ENCODE measurements around the gene AGRP. TPM values are rescaled to one million over a fixed set of nuclear protein-coding genes. Genes with fewer than 3 reads are reported as not detected.

Gene AGRP, protein sequence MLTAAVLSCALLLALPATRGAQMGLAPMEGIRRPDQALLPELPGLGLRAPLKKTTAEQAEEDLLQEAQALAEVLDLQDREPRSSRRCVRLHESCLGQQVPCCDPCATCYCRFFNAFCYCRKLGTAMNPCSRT
- not detected for total RNA-seq

DNA sequence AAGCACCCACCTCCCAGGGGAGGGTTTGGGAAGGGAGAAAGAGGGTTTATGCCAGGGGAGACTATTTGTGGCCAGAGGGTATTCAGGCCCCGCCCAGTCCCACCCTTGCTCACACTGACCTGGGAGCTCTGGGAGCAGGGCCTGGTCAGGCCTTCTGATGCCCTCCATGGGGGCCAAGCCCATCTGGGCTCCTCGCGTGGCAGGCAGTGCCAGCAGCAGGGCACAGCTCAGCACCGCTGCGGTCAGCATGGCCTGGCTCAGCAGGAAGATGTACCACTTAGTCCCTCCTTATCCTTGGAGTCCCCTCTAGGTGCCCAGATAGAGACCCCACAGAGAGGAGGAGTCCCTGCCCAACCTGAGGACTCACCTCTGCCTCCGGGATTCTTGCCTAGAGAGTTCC, at the start of gene AGRP:
Gene AGRP (minus strand): TSS at position 398 of the 400 bp plus-strand sequence. CDS start 149 bp downstream, at position 249.
- CTCF ChIA-PET = interaction anchor here (4.4 to 7.3 kb wide), 2 partner anchors 32 to 38 kb away, joined by 72 to 74 read pairs; no protein-coding TSS in a partner anchor
- POLR2A ChIA-PET = interaction anchor here (0.6 kb wide), 1 partner anchor 313 kb away, joined by 3 read pairs; the partner anchor contains the start of gene NOL3
- Mint-ChIP-seq H3K27ac (peak within 1 kb of the TSS; percentile 96), H3K36me3 (ENCODE audit: low read depth) (peaks cover 16% of the 10 kb centered on the region), H3K9me3 (no peaks in the 10 kb centered on the region), H3K27me3 (no peaks in the 10 kb centered on the region), H3K4me1 (peaks cover 35% of the 10 kb centered on the region), H3K4me3 (peak within 1 kb of the TSS; percentile 98)
- DNase-seq = no peak

- ChIA-PET CTCF (interaction anchor here (0.9 to 8.6 kb wide), 5 partner anchors 10 to 33 kb away, joined by 4 to 71 read pairs (median 16); no protein-coding TSS in a partner anchor), POLR2A (interaction anchor here (0.6 to 1.0 kb wide), 4 partner anchors 10 to 129 kb away, joined by 3 to 5 read pairs (median 4); partner anchors contain the start of genes ACD and CTCF)
- peaks cover 18% of the 10 kb centered on the region for H3K4me1 Mint-ChIP-seq
- H3K4me3 Mint-ChIP-seq = no peak overlapping the region
- no peaks in the 10 kb centered on the region for H3K9me3 Mint-ChIP-seq
- DNase-seq = no peak
- peaks cover 58% of the 10 kb centered on the region for H3K27me3 Mint-ChIP-seq
- no peaks in the 10 kb centered on the region for H3K36me3 Mint-ChIP-seq (ENCODE audit: low read depth)
- H3K27ac Mint-ChIP-seq = no peak overlapping the region
These were observed 47.9 kb upstream of the AGRP start for GRCh38 chr16:67531247-67531646.

DNA sequence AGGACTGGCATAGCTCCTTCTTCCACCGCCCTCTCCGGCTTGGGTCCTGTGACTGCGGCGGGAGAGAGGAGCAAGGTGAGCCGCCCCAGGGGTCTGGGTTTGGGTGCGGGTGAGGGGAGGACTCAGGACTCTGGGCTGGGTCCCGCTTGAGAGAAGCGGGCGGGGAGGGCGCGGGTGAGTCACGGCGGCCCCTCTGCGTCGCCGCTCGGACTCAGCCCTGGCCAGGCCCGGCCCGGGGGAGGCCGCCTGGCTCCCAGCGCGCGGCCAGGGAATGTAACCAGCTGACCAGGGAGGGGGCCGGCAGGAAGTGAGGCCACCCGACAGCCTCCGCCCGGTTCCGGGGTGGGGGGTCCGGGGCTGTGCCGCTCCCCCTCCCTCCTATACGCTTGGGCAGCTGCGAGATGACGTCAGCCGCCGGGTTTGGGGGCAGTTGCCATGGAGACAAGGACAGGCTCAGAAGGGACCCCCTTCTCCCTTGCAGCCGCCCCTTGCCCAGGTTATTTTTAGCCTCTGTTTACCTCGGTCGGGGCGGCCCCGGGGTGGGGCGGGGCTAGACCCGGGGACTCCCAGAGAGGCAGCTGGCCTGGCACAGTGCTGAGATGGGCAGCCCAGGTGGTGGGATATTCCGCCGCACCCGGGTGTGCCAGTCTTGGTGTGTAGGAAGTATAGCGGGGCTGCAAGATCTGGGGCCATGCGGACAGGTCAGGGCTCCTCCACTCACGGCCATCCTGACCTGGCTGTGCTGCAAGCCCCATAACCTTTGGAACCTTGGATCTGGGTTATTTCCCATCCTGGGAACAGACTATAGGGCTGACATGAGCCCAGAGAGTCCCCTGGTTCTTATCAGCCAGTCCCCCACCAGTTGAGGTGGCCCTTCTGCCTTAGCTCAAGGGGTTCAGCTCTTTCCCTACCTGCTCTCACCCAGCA, 46.9 kb upstream of the AGRP start:
- DNase-seq = no peak
- Mint-ChIP-seq H3K36me3 (ENCODE audit: low read depth) (no peaks in the 10 kb centered on the region), H3K4me3 (peak overlapping the region; percentile 56), H3K9me3 (no peaks in the 10 kb centered on the region), H3K4me1 (peaks cover 16% of the 10 kb centered on the region), H3K27ac (no peak overlapping the region), H3K27me3 (peaks cover 50% of the 10 kb centered on the region)
- ChIA-PET POLR2A (interaction anchor here (0.6 to 2.1 kb wide), 10 partner anchors 8 to 130 kb away, joined by 3 to 11 read pairs (median 4); partner anchors contain the start of genes ACD, ATP6V0D1, CTCF and PARD6A), CTCF (interaction anchor here (0.9 to 3.7 kb wide), 6 partner anchors 9 to 115 kb away, joined by 4 to 16 read pairs (median 8); partner anchors contain the start of gene CARMIL2)

DNA sequence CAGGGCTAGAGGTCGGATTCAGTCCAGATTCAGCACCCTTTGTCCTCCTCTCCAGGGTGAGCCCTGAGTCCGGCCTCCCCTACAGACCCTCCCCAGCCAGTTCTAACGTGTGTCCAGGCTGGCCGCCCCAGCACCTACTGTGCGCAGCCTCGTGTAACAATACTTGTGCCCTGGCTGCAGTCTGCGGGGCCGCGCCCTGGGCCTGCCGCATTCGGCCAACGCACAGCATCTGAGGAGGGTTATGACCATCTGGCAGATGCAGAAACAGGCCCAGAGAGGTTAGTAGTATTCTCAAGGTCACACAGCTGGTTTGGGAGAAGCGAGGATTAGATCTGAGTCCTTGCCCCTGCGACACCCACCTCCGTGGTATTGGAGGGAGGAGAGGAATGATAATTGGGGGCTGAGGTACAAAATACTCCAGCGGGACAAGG, 46.2 kb upstream of the AGRP start:
- ChIA-PET CTCF (interaction anchor here (1.5 to 3.7 kb wide), 4 partner anchors 8 to 116 kb away, joined by 6 to 16 read pairs (median 13); partner anchors contain the start of gene CARMIL2), POLR2A (interaction anchor here (0.9 to 2.1 kb wide), 6 partner anchors 9 to 131 kb away, joined by 3 to 11 read pairs (median 6); partner anchors contain the start of genes ACD, ATP6V0D1, CTCF and PARD6A)
- no peaks in the 10 kb centered on the region for H3K9me3 Mint-ChIP-seq
- peaks cover 48% of the 10 kb centered on the region for H3K27me3 Mint-ChIP-seq
- H3K36me3 Mint-ChIP-seq (ENCODE audit: low read depth) = no peaks in the 10 kb centered on the region
- H3K4me1 Mint-ChIP-seq = peaks cover 16% of the 10 kb centered on the region
- no peak overlapping the region for H3K27ac Mint-ChIP-seq
- peak overlapping the region; percentile 56 for H3K4me3 Mint-ChIP-seq
- no peak for DNase-seq

GRCh38 chr16:67528870-67529581, 45.7 kb upstream of the AGRP start:
- H3K27ac Mint-ChIP-seq = no peak overlapping the region
- H3K36me3 Mint-ChIP-seq (ENCODE audit: low read depth) = no peaks in the 10 kb centered on the region
- peaks cover 16% of the 10 kb centered on the region for H3K4me1 Mint-ChIP-seq
- CTCF ChIA-PET = interaction anchor here (0.6 to 3.7 kb wide), 6 partner anchors 8 to 495 kb away, joined by 4 to 16 read pairs (median 8); partner anchors contain the start of gene CARMIL2
- H3K4me3 Mint-ChIP-seq = peak overlapping the region; percentile 56
- POLR2A ChIA-PET = interaction anchor here (1.2 to 2.1 kb wide), 5 partner anchors 9 to 131 kb away, joined by 4 to 11 read pairs (median 6); partner anchors contain the start of genes ACD, ATP6V0D1, CTCF and PARD6A
- peaks cover 46% of the 10 kb centered on the region for H3K27me3 Mint-ChIP-seq
- no peaks in the 10 kb centered on the region for H3K9me3 Mint-ChIP-seq
- DNase-seq = peak; percentile 38

DNA sequence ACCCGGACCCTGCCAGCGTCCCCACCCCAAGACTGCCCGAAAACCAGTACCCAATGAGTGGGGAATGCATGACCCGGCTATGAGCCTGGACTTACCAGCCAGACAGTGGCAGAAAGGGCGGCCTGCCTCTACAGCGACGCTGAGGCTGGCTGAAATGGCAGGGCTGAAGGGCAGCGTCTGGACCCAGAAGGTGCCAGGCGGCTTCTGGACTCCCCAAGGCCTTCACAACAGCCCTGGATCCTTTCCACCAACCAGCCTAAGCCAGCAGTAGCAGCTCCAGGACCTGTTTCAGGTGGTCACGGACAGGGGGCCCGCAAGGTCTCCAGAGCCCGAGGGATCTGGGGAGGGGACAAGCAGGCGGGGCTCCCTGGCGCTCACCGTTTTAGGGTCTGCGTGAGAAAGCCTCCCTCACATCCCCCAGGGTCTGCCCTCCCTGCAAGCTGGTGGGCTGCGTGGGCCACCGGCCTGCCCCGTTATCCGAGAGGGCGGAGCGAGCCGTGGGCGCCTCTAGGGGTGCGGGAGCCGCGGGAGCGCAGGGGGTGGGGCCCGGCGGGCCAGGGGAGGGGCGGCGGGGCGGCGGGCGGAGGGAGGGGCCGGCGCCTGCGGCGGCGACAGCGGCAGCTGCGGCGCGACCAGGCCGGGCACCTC, 45.0 kb upstream of the AGRP start, which contains the start of gene RIPOR1:
Gene RIPOR1 (plus strand): TSS at position 608 of the 648 bp plus-strand sequence. CDS start 9,618 bp downstream, outside the sequence.
- H3K27ac Mint-ChIP-seq = no peak within 1 kb of the TSS
- ChIA-PET CTCF (interaction anchor here (0.6 to 3.7 kb wide), 6 partner anchors 7 to 496 kb away, joined by 4 to 16 read pairs (median 8); partner anchors contain the start of gene CARMIL2), POLR2A (interaction anchor here (1.5 to 2.1 kb wide), 4 partner anchors 10 to 132 kb away, joined by 5 to 11 read pairs (median 8); partner anchors contain the start of genes ACD, ATP6V0D1, CTCF and PARD6A)
- peak within 1 kb of the TSS; percentile 56 for H3K4me3 Mint-ChIP-seq
- H3K4me1 Mint-ChIP-seq = peaks cover 18% of the 10 kb centered on the region
- H3K9me3 Mint-ChIP-seq = no peaks in the 10 kb centered on the region
- peak; percentile 41 for DNase-seq
- no peaks in the 10 kb centered on the region for H3K36me3 Mint-ChIP-seq (ENCODE audit: low read depth)
- H3K27me3 Mint-ChIP-seq = peaks cover 44% of the 10 kb centered on the region

DNA sequence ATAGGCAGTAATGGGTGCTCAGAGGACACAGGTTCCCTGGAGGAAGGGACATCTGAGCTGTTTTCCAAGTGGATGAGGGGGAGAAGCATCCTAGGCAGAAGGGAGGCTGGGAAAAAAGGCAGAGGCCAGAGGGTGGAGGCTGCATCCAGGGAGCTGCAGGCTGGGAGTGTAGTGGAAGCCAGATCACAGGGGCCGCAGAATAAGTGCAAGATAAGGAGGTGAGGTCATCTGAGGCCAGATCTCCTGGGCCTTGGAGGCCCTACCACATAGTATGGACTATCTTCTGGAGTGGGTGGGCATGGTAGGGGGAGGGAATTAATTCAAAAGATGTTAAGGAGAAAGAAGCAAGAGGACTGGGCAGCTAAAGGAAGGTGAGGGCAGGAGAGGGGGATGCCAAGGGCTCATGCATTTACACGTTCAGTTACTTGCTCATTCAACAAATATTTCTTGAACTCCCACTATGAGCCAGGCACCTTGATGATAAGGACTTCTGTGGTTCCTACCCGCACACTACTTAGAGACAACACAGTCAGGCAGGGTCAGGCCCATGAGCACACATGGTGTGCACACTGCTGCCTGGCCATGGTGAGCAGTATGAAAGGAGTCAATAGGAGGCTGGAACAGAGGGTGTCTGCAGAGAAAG, 42.9 kb upstream of the AGRP start:
- Mint-ChIP-seq H3K4me3 (no peak overlapping the region), H3K27ac (no peak overlapping the region), H3K9me3 (no peaks in the 10 kb centered on the region), H3K36me3 (ENCODE audit: low read depth) (no peaks in the 10 kb centered on the region), H3K27me3 (peaks cover 32% of the 10 kb centered on the region), H3K4me1 (peaks cover 25% of the 10 kb centered on the region)
- ChIA-PET CTCF (interaction anchor here (0.9 to 1.5 kb wide), 5 partner anchors 12 to 290 kb away, joined by 3 to 7 read pairs (median 4); partner anchors contain the start of gene CARMIL2), POLR2A (interaction anchor here (1.0 to 1.4 kb wide), 3 partner anchors 10 to 119 kb away, joined by 3 to 4 read pairs (median 4); partner anchors contain the start of gene CARMIL2)
- no peak for DNase-seq

- Mint-ChIP-seq H3K36me3 (ENCODE audit: low read depth) (no peaks in the 10 kb centered on the region), H3K27me3 (peaks cover 23% of the 10 kb centered on the region), H3K27ac (no peak overlapping the region), H3K4me3 (no peak overlapping the region), H3K9me3 (no peaks in the 10 kb centered on the region), H3K4me1 (peaks cover 27% of the 10 kb centered on the region)
- DNase-seq = no peak
- ChIA-PET POLR2A (interaction anchor here (1.0 to 1.4 kb wide), 3 partner anchors 9 to 119 kb away, joined by 3 to 4 read pairs (median 4); partner anchors contain the start of gene CARMIL2), CTCF (interaction anchor here (0.9 to 1.5 kb wide), 4 partner anchors 11 to 291 kb away, joined by 3 to 6 read pairs (median 4); partner anchors contain the start of gene CARMIL2)
These were observed 42.0 kb upstream of the AGRP start for GRCh38 chr16:67525176-67525860.

GRCh38 chr16:67521095-67521804, 37.9 kb upstream of the AGRP start:
- Mint-ChIP-seq H3K27me3 (peaks cover 14% of the 10 kb centered on the region), H3K4me3 (peak overlapping the region; percentile 81), H3K4me1 (peaks cover 34% of the 10 kb centered on the region), H3K36me3 (ENCODE audit: low read depth) (no peaks in the 10 kb centered on the region), H3K9me3 (no peaks in the 10 kb centered on the region), H3K27ac (peak overlapping the region; percentile 97)
- ChIA-PET CTCF (interaction anchor here (0.7 to 5.7 kb wide), 63 partner anchors 9 to 843 kb away, joined by 3 to 179 read pairs (median 5); partner anchors contain the start of genes ACD, AGRP, ATP6V0D1 and C16orf86), POLR2A (interaction anchor here (0.7 to 1.8 kb wide), 24 partner anchors 9 to 502 kb away, joined by 3 to 19 read pairs (median 4); partner anchors contain the start of genes ACD, ATP6V0D1, C16orf86 and CARMIL2)
- DNase-seq = peak; percentile 98

GRCh38 chr16:67519242-67519641, 35.9 kb upstream of the AGRP start:
- no peaks in the 10 kb centered on the region for H3K9me3 Mint-ChIP-seq
- no peaks in the 10 kb centered on the region for H3K36me3 Mint-ChIP-seq (ENCODE audit: low read depth)

More at GRCh38 chr16:67519242-67519641, 35.9 kb upstream of the AGRP start:
- Mint-ChIP-seq H3K4me1 (peaks cover 41% of the 10 kb centered on the region), H3K27ac (no peak overlapping the region), H3K4me3 (no peak overlapping the region), H3K27me3 (peaks cover 10% of the 10 kb centered on the region)
- ChIA-PET POLR2A (no interaction called here), CTCF (interaction anchor here (0.6 to 5.7 kb wide), 7 partner anchors 8 to 146 kb away, joined by 4 to 179 read pairs (median 72); partner anchors contain the start of genes ACD, AGRP, ATP6V0D1 and C16orf86)
- no peak for DNase-seq
